Effector CD4-positive, alpha-beta T cell (primary cell): Measurements from ENCODE around the gene ZNF154.
"Not testable (repeated sequence)": the region's sequence is repeated elsewhere in the genome, so short reads cannot be mapped to it uniquely, and the experiment has no call there.

Source experiments
- DNase-seq: peaks from one replicate; pipeline ENCODE4 v3.0.0-alpha.2; 2020
- total RNA-seq: gene quantifications from one replicate; lab custom pipeline; 2026; lab: John Stamatoyannopoulos, UW

The ZNF154 gene
- 10.5 reads per million, percentile 32 among the genes with 10 or more reads in this experiment for total RNA-seq

- no peak for DNase-seq
Measured at GRCh38 chr19:57708641-57709361, at the start of gene ZNF154. Gene ZNF154, minus strand, starts transcription at chr19:57709204. Its CDS starts 233 bp downstream, at chr19:57708971.

GRCh38 chr19:57757941-57758340 is 48.9 kb upstream of the ZNF154 start:
- no peak for DNase-seq

- no peak for DNase-seq
Measured at GRCh38 chr19:57755031-57755430, 46.0 kb upstream of the ZNF154 start.

- no peak for DNase-seq
Measured at GRCh38 chr19:57754091-57754673, 45.2 kb upstream of the ZNF154 start.

GRCh38 chr19:57748029-57748428 is 39.0 kb upstream of the ZNF154 start:
- no peak for DNase-seq

- DNase-seq, result no peak
Measured at GRCh38 chr19:57747472-57747807, 38.4 kb upstream of the ZNF154 start.

- peak; percentile 72 for DNase-seq
Measured at GRCh38 chr19:57746580-57747471, 37.8 kb upstream of the ZNF154 start, which contains the start of gene ZNF776. Gene ZNF776, plus strand, starts transcription at chr19:57746815. Its CDS starts 244 bp downstream, at chr19:57747059.

GRCh38 chr19:57738770-57739169 is 29.8 kb upstream of the ZNF154 start:
- DNase-seq, result not testable (repeated sequence)

- not testable (repeated sequence) for DNase-seq
Measured at GRCh38 chr19:57738320-57738719, 29.3 kb upstream of the ZNF154 start.

GRCh38 chr19:57720878-57721277 is 11.9 kb upstream of the ZNF154 start:
- DNase-seq, result no peak

- DNase-seq, result no peak
Measured at GRCh38 chr19:57719901-57720519, 11.0 kb upstream of the ZNF154 start.

- no peak for DNase-seq
Measured at GRCh38 chr19:57719424-57719823, 10.4 kb upstream of the ZNF154 start.

GRCh38 chr19:57712222-57712621 is 3.2 kb upstream of the ZNF154 start:
- DNase-seq, result no peak

- DNase-seq, result no peak
Measured at GRCh38 chr19:57709616-57710015, 612 bp upstream of the ZNF154 start.

GRCh38 chr19:57706346-57706745 is 2.7 kb downstream of the ZNF154 start:
- no peak for DNase-seq

- no peak for DNase-seq
Measured at GRCh38 chr19:57701625-57702024, 7.4 kb downstream of the ZNF154 start.

- DNase-seq, result no peak
Measured at GRCh38 chr19:57689750-57690149, 19.3 kb downstream of the ZNF154 start.

GRCh38 chr19:57688011-57688763 is 20.8 kb downstream of the ZNF154 start:
- DNase-seq, result no peak

- no peak for DNase-seq
Measured at GRCh38 chr19:57687363-57688010, 21.5 kb downstream of the ZNF154 start.

- DNase-seq, result no peak
Measured at GRCh38 chr19:57686727-57687126, 22.3 kb downstream of the ZNF154 start.

GRCh38 chr19:57682226-57682766 is 26.7 kb downstream of the ZNF154 start:
- DNase-seq, result no peak
